Hepatocyte (in vitro differentiated cells): ENCODE measurements around the gene KAT2B.

Experiments used
- EZH2 ChIP-seq: fragments of 200-600 bp; sonication (generic); IDR thresholded peaks from 2 replicates; pipeline ENCODE4 v1.6.1; 2016; ENCODE audit warnings: antibody characterized with exemption, mild to moderate bottlenecking, borderline replicate concordance
- TF ChIP-seq, protein P1 (sequence below): fragments of 200-600 bp; sonication (generic); IDR thresholded peaks from 2 replicates; pipeline ENCODE4 v1.5.1; 2016; ENCODE audit warnings: antibody characterized with exemption, mild to moderate bottlenecking; ENCODE audit not compliant: poor library complexity

DNA sequence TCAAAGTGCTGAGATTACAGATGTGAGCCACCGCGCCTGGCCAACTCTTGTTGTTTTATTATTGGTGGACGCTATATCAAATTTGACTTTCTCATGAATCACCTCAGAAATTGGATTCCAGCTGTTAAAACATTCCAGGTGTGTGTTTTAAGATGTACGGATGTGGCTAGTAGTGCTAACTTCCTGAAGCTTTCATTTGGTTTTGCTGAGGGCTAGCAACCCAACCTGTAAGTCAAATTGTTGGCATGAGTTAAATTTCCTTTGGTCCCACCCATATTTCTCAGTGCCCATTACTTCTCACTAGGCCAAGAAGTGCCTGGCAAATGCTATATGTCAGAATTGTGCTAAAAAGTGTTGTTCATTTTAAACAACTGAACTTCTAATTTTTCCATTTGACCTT is 13.1 kb upstream of the KAT2B start:
- TF ChIP-seq, protein P1, sequence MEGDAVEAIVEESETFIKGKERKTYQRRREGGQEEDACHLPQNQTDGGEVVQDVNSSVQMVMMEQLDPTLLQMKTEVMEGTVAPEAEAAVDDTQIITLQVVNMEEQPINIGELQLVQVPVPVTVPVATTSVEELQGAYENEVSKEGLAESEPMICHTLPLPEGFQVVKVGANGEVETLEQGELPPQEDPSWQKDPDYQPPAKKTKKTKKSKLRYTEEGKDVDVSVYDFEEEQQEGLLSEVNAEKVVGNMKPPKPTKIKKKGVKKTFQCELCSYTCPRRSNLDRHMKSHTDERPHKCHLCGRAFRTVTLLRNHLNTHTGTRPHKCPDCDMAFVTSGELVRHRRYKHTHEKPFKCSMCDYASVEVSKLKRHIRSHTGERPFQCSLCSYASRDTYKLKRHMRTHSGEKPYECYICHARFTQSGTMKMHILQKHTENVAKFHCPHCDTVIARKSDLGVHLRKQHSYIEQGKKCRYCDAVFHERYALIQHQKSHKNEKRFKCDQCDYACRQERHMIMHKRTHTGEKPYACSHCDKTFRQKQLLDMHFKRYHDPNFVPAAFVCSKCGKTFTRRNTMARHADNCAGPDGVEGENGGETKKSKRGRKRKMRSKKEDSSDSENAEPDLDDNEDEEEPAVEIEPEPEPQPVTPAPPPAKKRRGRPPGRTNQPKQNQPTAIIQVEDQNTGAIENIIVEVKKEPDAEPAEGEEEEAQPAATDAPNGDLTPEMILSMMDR, result no peak
- TF ChIP-seq EZH2, result no peak
